ENCODE measurements around the gene ENTHD1.
A peak's percentile ranks its signal among the peaks of the same experiment; 100 is the strongest.

Gene ENTHD1

GRCh38 chr22:39699631-39700360, 193.8 kb downstream of the ENTHD1 start:
- ATAC-seq (ENCODE audit: low read depth), result no peak
- Mint-ChIP-seq H3K36me3 (no peaks in the 10 kb centered on the region), H3K9me3 (no peaks in the 10 kb centered on the region), H3K4me3 (no peak overlapping the region), H3K27me3 (peaks cover 15% of the 10 kb centered on the region), H3K27ac (no peak overlapping the region), H3K4me1 (no peaks in the 10 kb centered on the region)
- no peak for DNase-seq (ENCODE audit: low spot score in 2 of 2)

- ATAC-seq (ENCODE audit: low read depth) (no peak), DNase-seq (ENCODE audit: low spot score in 2 of 2) (no peak)
- Mint-ChIP-seq H3K4me3 (no peak overlapping the region), H3K4me1 (peaks cover 6% of the 10 kb centered on the region), H3K36me3 (peaks cover 3% of the 10 kb centered on the region), H3K27me3 (peaks cover 17% of the 10 kb centered on the region), H3K27ac (no peak overlapping the region), H3K9me3 (no peaks in the 10 kb centered on the region)
Measured at GRCh38 chr22:39697790-39698430, 195.7 kb downstream of the ENTHD1 start.

GRCh38 chr22:39693943-39694500, 199.5 kb downstream of the ENTHD1 start:
- Mint-ChIP-seq H3K27me3 (peaks cover 20% of the 10 kb centered on the region), H3K4me1 (peaks cover 9% of the 10 kb centered on the region), H3K36me3 (peaks cover 3% of the 10 kb centered on the region), H3K9me3 (no peaks in the 10 kb centered on the region), H3K27ac (peak overlapping the region; percentile 0), H3K4me3 (no peak overlapping the region)
- DNase-seq (ENCODE audit: low spot score in 2 of 2) (no peak), ATAC-seq (ENCODE audit: low read depth) (no peak)
